PC-9 (cell line): ENCODE measurements around the gene STK38L. TPM values are rescaled to one million over a fixed set of nuclear protein-coding genes. Genes with fewer than 3 reads are reported as not detected.

ENCODE experiments used
- BruUV-seq: library from RNA; stranded (reverse); fragments of 400-500 nt; replicated peaks from 2 replicates; lab custom pipeline; 2021; lab: Mats Ljungman, UMichigan
- CTCF ChIA-PET: fragments of 300-600 bp; sonication (Branson Sonifier 250); formaldehyde crosslinking; loops from one replicate; lab custom pipeline; 2022; ENCODE audit warnings: antibody characterized with exemption; lab: Charles Lee
- POLR2A ChIA-PET: fragments of 300-600 bp; sonication (Branson Sonifier 250); formaldehyde crosslinking; loops from one replicate; lab custom pipeline; 2022; ENCODE audit warnings: antibody characterized with exemption; ENCODE audit not compliant: unreplicated experiment; lab: Charles Lee
- DNase-seq, 2 experiments: peaks; one replicate each; pipeline versions ENCODE4 v3.0.0 to v3.0.0-alpha.2; 2015 to 2022; ENCODE audit warnings: mixed read lengths in 1 of 2
- H2AFZ ChIP-seq: fragments of 200-600 bp; sonication (generic); 2 replicates; pipeline ENCODE4 v1.8.1; 2017; ENCODE audit warnings: antibody characterized with exemption
- H3F3A ChIP-seq: fragments of 200-600 bp; sonication (generic); 2 replicates; pipeline ENCODE4 v1.8.1; 2017; ENCODE audit warnings: antibody characterized with exemption, mild to moderate bottlenecking, low read depth; ENCODE audit not compliant: insufficient read depth
- H3K27ac ChIP-seq: fragments of 200-600 bp; sonication (generic); 2 replicates; pipeline ENCODE4 v1.6.1; 2016; ENCODE audit warnings: mixed run types
- H3K27me3 ChIP-seq: fragments of 200-600 bp; sonication (generic); 2 replicates; pipeline ENCODE4 v1.6.1; 2016; ENCODE audit warnings: low read depth, mixed run types; ENCODE audit not compliant: insufficient read depth
- H3K36me3 ChIP-seq: fragments of 200-600 bp; sonication (generic); 2 replicates; pipeline ENCODE4 v1.6.1; 2016; ENCODE audit warnings: low read depth, mixed run types
- H3K4me1 ChIP-seq: fragments of 200-600 bp; sonication (generic); replicated peaks from 2 replicates; pipeline ENCODE4 v1.6.1; 2016; ENCODE audit warnings: mixed run types; ENCODE audit not compliant: insufficient read depth
- H3K4me2 ChIP-seq: fragments of 200-600 bp; sonication (generic); 2 replicates; pipeline ENCODE4 v1.6.1; 2017; ENCODE audit warnings: mixed run types
- H3K4me3 ChIP-seq: fragments of 200-600 bp; sonication (generic); 2 replicates; pipeline ENCODE4 v1.6.1; 2016; ENCODE audit warnings: mixed run types
- H3K79me2 ChIP-seq: fragments of 200-600 bp; sonication (generic); 2 replicates; pipeline ENCODE4 v1.6.1; 2017; ENCODE audit warnings: low read depth, mixed run types
- H3K9me2 ChIP-seq: fragments of 200-600 bp; sonication (generic); 2 replicates; pipeline ENCODE4 v1.8.1; 2017; ENCODE audit warnings: mild to moderate bottlenecking; ENCODE audit not compliant: insufficient read depth
- H3K9me3 ChIP-seq: fragments of 200-600 bp; sonication (generic); 2 replicates; pipeline ENCODE4 v1.8.1; 2016; ENCODE audit warnings: low read depth; ENCODE audit not compliant: insufficient read depth
- H4K20me1 ChIP-seq: fragments of 200-600 bp; sonication (generic); 2 replicates; pipeline ENCODE4 v1.8.1; 2017; ENCODE audit not compliant: insufficient read depth
- CTCF ChIP-seq: fragments of 200-600 bp; sonication (generic); conservative IDR thresholded peaks from 2 replicates; pipeline ENCODE4 v1.6.1; 2017; ENCODE audit warnings: mixed run types, antibody characterized with exemption, mild to moderate bottlenecking, moderate library complexity
- EZH2 ChIP-seq: fragments of 200-600 bp; sonication (generic); IDR thresholded peaks from 2 replicates; pipeline ENCODE4 v1.8.0; 2017; ENCODE audit warnings: antibody characterized with exemption, low read depth
- intact Hi-C: fragments of 100-400 bp; cut with micrococcal nuclease; formaldehyde crosslinking; loops from one replicate; pipeline ENCODE4 v1.10.0; 2022; ENCODE audit not compliant: unreplicated experiment
- total RNA-seq: library from RNA; stranded (reverse); gene quantifications from 2 replicates; pipeline ENCODE4 v1.2.3, GENCODE V29; 2021

Gene STK38L
- total RNA-seq, 1 experiment from 2014 or later, result 34.7 TPM

GRCh38 chr12:27261866-27262265 lies 17.8 kb downstream of the STK38L start:
- Histone ChIP-seq H3K36me3 (no peaks in the 10 kb centered on the region), H3K4me1 (no peaks in the 10 kb centered on the region), H3K79me2 (peaks cover 17% of the 10 kb centered on the region; the same call in 1 of the 2 replicates), H3K4me2 (no peak overlapping the region), H3K4me3 (no peak overlapping the region), H3K9me3 (no peaks in the 10 kb centered on the region), H3K27me3 (no peaks in the 10 kb centered on the region), H4K20me1 (no peaks in the 10 kb centered on the region), H3F3A (0 out of 2 replicates have a peak, but pooled peaks cover 3% of the 10 kb centered on the region), H3K9me2 (no peaks in the 10 kb centered on the region), H2AFZ (no peak overlapping the region), H3K27ac (no peak overlapping the region)
- POLR2A ChIA-PET, result no interaction called here
- TF ChIP-seq CTCF (no peak), EZH2 (no peak)
- no TSS peak for BruUV-seq
- no peak for DNase-seq
- CTCF ChIA-PET, result no interaction called here
- intact Hi-C loops, result no loop called here

- Histone ChIP-seq H3F3A (no peaks in the 10 kb centered on the region; the same call in 1 of the 2 replicates), H3K79me2 (peaks cover 9% of the 10 kb centered on the region; the same call in 1 of the 2 replicates), H3K4me3 (no peak overlapping the region), H3K4me2 (no peak overlapping the region), H2AFZ (no peak overlapping the region), H3K9me3 (0 out of 2 replicates have a peak, but pooled peaks cover 3% of the 10 kb centered on the region), H3K4me1 (peaks cover 11% of the 10 kb centered on the region), H3K9me2 (no peaks in the 10 kb centered on the region), H3K36me3 (no peaks in the 10 kb centered on the region), H4K20me1 (no peaks in the 10 kb centered on the region), H3K27me3 (no peaks in the 10 kb centered on the region), H3K27ac (no peak overlapping the region)
- TF ChIP-seq EZH2, result no peak
- TF ChIP-seq CTCF, result no peak
- intact Hi-C loops, result no loop called here
- CTCF ChIA-PET, result interaction anchor here (0.6 kb wide), 1 partner anchor 138 kb away, joined by 7 read pairs; no protein-coding TSS in a partner anchor
- DNase-seq, result no peak
- no TSS peak for BruUV-seq
- POLR2A ChIA-PET, result interaction anchor here (0.6 kb wide), 1 partner anchor 22 kb away, joined by 6 read pairs; no protein-coding TSS in a partner anchor
These were observed 26.1 kb downstream of the STK38L start for GRCh38 chr12:27270148-27270547.

GRCh38 chr12:27271206-27271605 lies 27.1 kb downstream of the STK38L start:
- H2AFZ ChIP-seq, result no peak overlapping the region
- H3K4me1 ChIP-seq, result peaks cover 11% of the 10 kb centered on the region
- no peaks in the 10 kb centered on the region for H4K20me1 ChIP-seq
- intact Hi-C loops, result no loop called here
- H3F3A ChIP-seq, result no peaks in the 10 kb centered on the region; the same call in 1 of the 2 replicates
- CTCF ChIA-PET, result no interaction called here
- H3K9me3 ChIP-seq, result 0 out of 2 replicates have a peak, but pooled peaks cover 3% of the 10 kb centered on the region
- no peaks in the 10 kb centered on the region for H3K36me3 ChIP-seq
- H3K4me2 ChIP-seq, result no peak overlapping the region
- no peak overlapping the region for H3K27ac ChIP-seq
- no peaks in the 10 kb centered on the region for H3K9me2 ChIP-seq
- H3K79me2 ChIP-seq, result peaks cover 12% of the 10 kb centered on the region; the same call in 1 of the 2 replicates
- no peak overlapping the region for H3K4me3 ChIP-seq
- no TSS peak for BruUV-seq
- H3K27me3 ChIP-seq, result no peaks in the 10 kb centered on the region
- DNase-seq, result no peak
- POLR2A ChIA-PET, result no interaction called here
- no peak for TF ChIP-seq EZH2
- no peak for TF ChIP-seq CTCF
